ENCODE data around the gene RBMS3.

DNA sequence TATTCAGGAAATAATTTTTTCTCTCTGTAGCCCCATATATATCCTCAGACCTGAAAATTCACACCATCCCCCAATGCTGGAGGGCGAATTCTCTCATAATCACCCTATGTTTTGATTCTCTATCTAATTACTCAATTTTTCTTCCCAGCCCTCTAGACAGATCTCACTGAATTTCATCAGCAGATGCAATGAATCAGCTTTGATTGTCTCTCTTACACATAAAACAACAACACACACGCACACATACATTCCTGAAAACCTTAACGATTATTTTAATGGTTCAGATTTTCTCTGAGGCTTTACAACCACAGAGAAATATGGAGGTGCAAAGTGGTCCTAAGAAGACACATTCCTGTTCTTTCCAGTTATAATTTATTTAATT, 11.1 kb downstream of the RBMS3 start:
- TF ChIP-seq, protein P1, sequence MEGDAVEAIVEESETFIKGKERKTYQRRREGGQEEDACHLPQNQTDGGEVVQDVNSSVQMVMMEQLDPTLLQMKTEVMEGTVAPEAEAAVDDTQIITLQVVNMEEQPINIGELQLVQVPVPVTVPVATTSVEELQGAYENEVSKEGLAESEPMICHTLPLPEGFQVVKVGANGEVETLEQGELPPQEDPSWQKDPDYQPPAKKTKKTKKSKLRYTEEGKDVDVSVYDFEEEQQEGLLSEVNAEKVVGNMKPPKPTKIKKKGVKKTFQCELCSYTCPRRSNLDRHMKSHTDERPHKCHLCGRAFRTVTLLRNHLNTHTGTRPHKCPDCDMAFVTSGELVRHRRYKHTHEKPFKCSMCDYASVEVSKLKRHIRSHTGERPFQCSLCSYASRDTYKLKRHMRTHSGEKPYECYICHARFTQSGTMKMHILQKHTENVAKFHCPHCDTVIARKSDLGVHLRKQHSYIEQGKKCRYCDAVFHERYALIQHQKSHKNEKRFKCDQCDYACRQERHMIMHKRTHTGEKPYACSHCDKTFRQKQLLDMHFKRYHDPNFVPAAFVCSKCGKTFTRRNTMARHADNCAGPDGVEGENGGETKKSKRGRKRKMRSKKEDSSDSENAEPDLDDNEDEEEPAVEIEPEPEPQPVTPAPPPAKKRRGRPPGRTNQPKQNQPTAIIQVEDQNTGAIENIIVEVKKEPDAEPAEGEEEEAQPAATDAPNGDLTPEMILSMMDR (IDR thresholded peaks at IDR 0.05): no peak
- TF ChIP-seq POLR2A (IDR thresholded peaks at IDR 0.05): no peak
